GM12878 (cell line): ENCODE results near the gene CAMK2D.

Experiments
- CBFB ChIP-seq: IDR thresholded peaks from 2 replicates; pipeline ENCODE4 v1.6.1; 2016; ENCODE audit warnings: antibody characterized with exemption, low read depth
- CHD2 ChIP-seq: IDR thresholded peaks from 2 replicates; pipeline ENCODE4 v1.6.1; 2011; ENCODE audit warnings: low read depth, low read length, improper control_type of control experiment, borderline replicate concordance
- KDM1A ChIP-seq: fragments of 200-600 bp; sonication (generic); IDR thresholded peaks from 2 replicates; pipeline ENCODE4 v1.6.1; 2016; ENCODE audit warnings: borderline replicate concordance
- LARP7 ChIP-seq: fragments of 450-650 bp; IDR thresholded peaks from 2 replicates; pipeline ENCODE4 v1.6.1; 2017; ENCODE audit warnings: mild to moderate bottlenecking
- NFXL1 ChIP-seq: fragments of 450-650 bp; IDR thresholded peaks from 2 replicates; pipeline ENCODE4 v1.6.1; 2017; ENCODE audit warnings: antibody characterized with exemption, mild to moderate bottlenecking, borderline replicate concordance
- POLR2A ChIP-seq: IDR thresholded peaks from 2 replicates; pipeline ENCODE4 v1.6.1; 2011; ENCODE audit warnings: low read depth, mild to moderate bottlenecking, low read length
- POLR2AphosphoS5 ChIP-seq: IDR thresholded peaks from 2 replicates; pipeline ENCODE4 v1.6.1; 2011; ENCODE audit warnings: mild to moderate bottlenecking, low read length, inconsistent platforms
- REST ChIP-seq: IDR thresholded peaks from 2 replicates; pipeline ENCODE4 v1.6.1; 2012; ENCODE audit warnings: mild to moderate bottlenecking, low read depth, low read length
- TAF1 ChIP-seq: IDR thresholded peaks from 2 replicates; pipeline ENCODE4 v1.6.1; 2011; ENCODE audit warnings: mild to moderate bottlenecking, low read depth, low read length, borderline replicate concordance
- ZNF384 ChIP-seq: IDR thresholded peaks from 2 replicates; pipeline ENCODE4 v1.6.1; 2012; ENCODE audit warnings: low read depth, mild to moderate bottlenecking, low read length, improper control_type of control experiment, borderline replicate concordance
- TF ChIP-seq, protein P1 (sequence below), 3 experiments: IDR thresholded peaks in 2 of 3; conservative IDR thresholded peaks in 1 of 3; 2 replicates each; pipeline ENCODE4 v1.5.1; 2011; ENCODE audit warnings: low read depth in 3 of 3, low read length in 3 of 3, mild to moderate bottlenecking in 3 of 3, control low read depth in 2 of 3, moderate library complexity in 2 of 3, inconsistent platforms in 1 of 3, mixed read lengths in 1 of 3; ENCODE audit not compliant: control insufficient read depth in 2 of 3, insufficient read depth in 1 of 3; ENCODE audit errors: extremely low read depth in 1 of 3

DNA sequence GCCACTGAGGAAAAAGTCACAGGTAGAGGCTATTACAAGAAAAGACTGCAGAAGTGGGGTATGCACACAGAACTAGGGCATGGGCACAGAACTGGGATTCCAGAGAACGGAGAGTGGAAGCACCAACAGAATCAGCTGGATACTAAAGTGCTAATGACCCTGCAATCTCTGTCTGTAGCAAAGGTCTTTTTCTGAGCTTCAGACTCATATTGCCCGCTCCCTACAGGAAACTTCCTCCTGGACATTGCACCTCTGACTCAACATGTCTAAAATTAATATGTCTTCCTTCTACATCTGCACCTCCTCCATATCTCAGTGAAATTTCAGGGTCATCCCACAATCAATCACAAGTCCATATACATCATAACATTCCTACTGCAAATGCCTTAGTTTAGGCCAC lies 5.3 kb upstream of the CAMK2D start:
- TF ChIP-seq CBFB (no peak), POLR2AphosphoS5 (no peak), TAF1 (no peak), CHD2 (no peak), ZNF384 (no peak), LARP7 (no peak), POLR2A (no peak), REST (no peak), KDM1A (no peak), NFXL1 (no peak)
- TF ChIP-seq, protein P1, sequence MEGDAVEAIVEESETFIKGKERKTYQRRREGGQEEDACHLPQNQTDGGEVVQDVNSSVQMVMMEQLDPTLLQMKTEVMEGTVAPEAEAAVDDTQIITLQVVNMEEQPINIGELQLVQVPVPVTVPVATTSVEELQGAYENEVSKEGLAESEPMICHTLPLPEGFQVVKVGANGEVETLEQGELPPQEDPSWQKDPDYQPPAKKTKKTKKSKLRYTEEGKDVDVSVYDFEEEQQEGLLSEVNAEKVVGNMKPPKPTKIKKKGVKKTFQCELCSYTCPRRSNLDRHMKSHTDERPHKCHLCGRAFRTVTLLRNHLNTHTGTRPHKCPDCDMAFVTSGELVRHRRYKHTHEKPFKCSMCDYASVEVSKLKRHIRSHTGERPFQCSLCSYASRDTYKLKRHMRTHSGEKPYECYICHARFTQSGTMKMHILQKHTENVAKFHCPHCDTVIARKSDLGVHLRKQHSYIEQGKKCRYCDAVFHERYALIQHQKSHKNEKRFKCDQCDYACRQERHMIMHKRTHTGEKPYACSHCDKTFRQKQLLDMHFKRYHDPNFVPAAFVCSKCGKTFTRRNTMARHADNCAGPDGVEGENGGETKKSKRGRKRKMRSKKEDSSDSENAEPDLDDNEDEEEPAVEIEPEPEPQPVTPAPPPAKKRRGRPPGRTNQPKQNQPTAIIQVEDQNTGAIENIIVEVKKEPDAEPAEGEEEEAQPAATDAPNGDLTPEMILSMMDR (IDR thresholded peaks at IDR 0.05 in 2 of 3, conservative IDR thresholded peaks at IDR 0.05 in 1 of 3; ENCODE audit: control insufficient read depth in 2 of 3, extremely low read depth in 1 of 3, insufficient read depth in 1 of 3, low read depth in 3 of 3, low read length in 3 of 3), result no peak
